ENCODE measurements around the gene CALCA.

CALCA gene

DNA sequence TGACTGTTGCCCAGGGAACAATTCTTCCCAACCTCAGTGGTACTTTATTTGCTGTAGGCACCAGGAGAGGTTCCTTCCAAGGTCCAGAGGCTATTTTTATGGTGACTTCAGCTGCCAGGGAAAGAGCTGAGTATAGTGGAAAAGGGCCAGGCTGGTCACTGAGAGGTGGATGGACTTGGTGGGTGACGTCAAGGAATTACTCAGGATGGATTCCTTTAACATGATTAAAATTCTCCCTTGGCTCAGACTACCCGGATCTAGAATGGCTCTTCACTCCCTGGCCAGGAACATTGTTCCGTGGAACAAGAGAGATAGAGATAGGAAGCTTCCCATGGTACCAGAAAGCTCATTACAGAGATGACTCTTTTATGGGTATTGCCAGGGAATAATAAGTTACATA is 8.7 kb upstream of the CALCA start:
- TF ChIP-seq, protein P1, sequence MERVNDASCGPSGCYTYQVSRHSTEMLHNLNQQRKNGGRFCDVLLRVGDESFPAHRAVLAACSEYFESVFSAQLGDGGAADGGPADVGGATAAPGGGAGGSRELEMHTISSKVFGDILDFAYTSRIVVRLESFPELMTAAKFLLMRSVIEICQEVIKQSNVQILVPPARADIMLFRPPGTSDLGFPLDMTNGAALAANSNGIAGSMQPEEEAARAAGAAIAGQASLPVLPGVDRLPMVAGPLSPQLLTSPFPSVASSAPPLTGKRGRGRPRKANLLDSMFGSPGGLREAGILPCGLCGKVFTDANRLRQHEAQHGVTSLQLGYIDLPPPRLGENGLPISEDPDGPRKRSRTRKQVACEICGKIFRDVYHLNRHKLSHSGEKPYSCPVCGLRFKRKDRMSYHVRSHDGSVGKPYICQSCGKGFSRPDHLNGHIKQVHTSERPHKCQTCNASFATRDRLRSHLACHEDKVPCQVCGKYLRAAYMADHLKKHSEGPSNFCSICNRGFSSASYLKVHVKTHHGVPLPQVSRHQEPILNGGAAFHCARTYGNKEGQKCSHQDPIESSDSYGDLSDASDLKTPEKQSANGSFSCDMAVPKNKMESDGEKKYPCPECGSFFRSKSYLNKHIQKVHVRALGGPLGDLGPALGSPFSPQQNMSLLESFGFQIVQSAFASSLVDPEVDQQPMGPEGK (CRISPR knock-in tag; IDR thresholded peaks at IDR 0.05; ENCODE audit: borderline replicate concordance) = no peak
- no peak for TF ChIP-seq ZNF8 (CRISPR knock-in tag; IDR thresholded peaks at IDR 0.05)
- TF ChIP-seq ZNF565 (CRISPR knock-in tag; conservative IDR thresholded peaks at IDR 0.05; ENCODE audit: low read depth) = no peak
- TF ChIP-seq, protein P2, sequence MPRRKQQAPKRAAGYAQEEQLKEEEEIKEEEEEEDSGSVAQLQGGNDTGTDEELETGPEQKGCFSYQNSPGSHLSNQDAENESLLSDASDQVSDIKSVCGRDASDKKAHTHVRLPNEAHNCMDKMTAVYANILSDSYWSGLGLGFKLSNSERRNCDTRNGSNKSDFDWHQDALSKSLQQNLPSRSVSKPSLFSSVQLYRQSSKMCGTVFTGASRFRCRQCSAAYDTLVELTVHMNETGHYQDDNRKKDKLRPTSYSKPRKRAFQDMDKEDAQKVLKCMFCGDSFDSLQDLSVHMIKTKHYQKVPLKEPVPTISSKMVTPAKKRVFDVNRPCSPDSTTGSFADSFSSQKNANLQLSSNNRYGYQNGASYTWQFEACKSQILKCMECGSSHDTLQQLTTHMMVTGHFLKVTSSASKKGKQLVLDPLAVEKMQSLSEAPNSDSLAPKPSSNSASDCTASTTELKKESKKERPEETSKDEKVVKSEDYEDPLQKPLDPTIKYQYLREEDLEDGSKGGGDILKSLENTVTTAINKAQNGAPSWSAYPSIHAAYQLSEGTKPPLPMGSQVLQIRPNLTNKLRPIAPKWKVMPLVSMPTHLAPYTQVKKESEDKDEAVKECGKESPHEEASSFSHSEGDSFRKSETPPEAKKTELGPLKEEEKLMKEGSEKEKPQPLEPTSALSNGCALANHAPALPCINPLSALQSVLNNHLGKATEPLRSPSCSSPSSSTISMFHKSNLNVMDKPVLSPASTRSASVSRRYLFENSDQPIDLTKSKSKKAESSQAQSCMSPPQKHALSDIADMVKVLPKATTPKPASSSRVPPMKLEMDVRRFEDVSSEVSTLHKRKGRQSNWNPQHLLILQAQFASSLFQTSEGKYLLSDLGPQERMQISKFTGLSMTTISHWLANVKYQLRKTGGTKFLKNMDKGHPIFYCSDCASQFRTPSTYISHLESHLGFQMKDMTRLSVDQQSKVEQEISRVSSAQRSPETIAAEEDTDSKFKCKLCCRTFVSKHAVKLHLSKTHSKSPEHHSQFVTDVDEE (CRISPR knock-in tag; IDR thresholded peaks at IDR 0.05) = no peak
- TF ChIP-seq, protein P3, sequence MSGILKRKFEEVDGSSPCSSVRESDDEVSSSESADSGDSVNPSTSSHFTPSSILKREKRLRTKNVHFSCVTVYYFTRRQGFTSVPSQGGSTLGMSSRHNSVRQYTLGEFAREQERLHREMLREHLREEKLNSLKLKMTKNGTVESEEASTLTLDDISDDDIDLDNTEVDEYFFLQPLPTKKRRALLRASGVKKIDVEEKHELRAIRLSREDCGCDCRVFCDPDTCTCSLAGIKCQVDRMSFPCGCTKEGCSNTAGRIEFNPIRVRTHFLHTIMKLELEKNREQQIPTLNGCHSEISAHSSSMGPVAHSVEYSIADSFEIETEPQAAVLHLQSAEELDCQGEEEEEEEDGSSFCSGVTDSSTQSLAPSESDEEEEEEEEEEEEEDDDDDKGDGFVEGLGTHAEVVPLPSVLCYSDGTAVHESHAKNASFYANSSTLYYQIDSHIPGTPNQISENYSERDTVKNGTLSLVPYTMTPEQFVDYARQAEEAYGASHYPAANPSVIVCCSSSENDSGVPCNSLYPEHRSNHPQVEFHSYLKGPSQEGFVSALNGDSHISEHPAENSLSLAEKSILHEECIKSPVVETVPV (CRISPR knock-in tag; IDR thresholded peaks at IDR 0.05) = no peak
- no peak for TF ChIP-seq ARNTL (CRISPR knock-in tag; IDR thresholded peaks at IDR 0.05; ENCODE audit: borderline replicate concordance, low read depth)
- TF ChIP-seq SNAI2 (CRISPR knock-in tag; IDR thresholded peaks at IDR 0.05) = no peak
- TF ChIP-seq ZFP3 (CRISPR knock-in tag; IDR thresholded peaks at IDR 0.05) = no peak
- TF ChIP-seq CSDC2 (CRISPR knock-in tag; IDR thresholded peaks at IDR 0.05) = no peak
- TF ChIP-seq, protein P4, sequence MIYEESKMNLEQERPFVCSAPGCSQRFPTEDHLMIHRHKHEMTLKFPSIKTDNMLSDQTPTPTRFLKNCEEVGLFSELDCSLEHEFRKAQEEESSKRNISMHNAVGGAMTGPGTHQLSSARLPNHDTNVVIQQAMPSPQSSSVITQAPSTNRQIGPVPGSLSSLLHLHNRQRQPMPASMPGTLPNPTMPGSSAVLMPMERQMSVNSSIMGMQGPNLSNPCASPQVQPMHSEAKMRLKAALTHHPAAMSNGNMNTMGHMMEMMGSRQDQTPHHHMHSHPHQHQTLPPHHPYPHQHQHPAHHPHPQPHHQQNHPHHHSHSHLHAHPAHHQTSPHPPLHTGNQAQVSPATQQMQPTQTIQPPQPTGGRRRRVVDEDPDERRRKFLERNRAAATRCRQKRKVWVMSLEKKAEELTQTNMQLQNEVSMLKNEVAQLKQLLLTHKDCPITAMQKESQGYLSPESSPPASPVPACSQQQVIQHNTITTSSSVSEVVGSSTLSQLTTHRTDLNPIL (CRISPR knock-in tag; IDR thresholded peaks at IDR 0.05; ENCODE audit: low read depth) = no peak
- TF ChIP-seq TOX (CRISPR knock-in tag; IDR thresholded peaks at IDR 0.05; ENCODE audit: borderline replicate concordance) = no peak
- no peak for TF ChIP-seq ESRRG (CRISPR knock-in tag; IDR thresholded peaks at IDR 0.05)
- no peak for TF ChIP-seq TCF4 (CRISPR knock-in tag; IDR thresholded peaks at IDR 0.05; ENCODE audit: borderline replicate concordance)
- TF ChIP-seq ZC3H10 (CRISPR knock-in tag; IDR thresholded peaks at IDR 0.05) = no peak
- no peak for TF ChIP-seq BACH2 (CRISPR knock-in tag; IDR thresholded peaks at IDR 0.05; ENCODE audit: borderline replicate concordance)
- no peak for TF ChIP-seq GLIS3 (CRISPR knock-in tag; IDR thresholded peaks at IDR 0.05)
- ATAC-seq = no peak; the same call in 2 of the 3 replicates

DNA sequence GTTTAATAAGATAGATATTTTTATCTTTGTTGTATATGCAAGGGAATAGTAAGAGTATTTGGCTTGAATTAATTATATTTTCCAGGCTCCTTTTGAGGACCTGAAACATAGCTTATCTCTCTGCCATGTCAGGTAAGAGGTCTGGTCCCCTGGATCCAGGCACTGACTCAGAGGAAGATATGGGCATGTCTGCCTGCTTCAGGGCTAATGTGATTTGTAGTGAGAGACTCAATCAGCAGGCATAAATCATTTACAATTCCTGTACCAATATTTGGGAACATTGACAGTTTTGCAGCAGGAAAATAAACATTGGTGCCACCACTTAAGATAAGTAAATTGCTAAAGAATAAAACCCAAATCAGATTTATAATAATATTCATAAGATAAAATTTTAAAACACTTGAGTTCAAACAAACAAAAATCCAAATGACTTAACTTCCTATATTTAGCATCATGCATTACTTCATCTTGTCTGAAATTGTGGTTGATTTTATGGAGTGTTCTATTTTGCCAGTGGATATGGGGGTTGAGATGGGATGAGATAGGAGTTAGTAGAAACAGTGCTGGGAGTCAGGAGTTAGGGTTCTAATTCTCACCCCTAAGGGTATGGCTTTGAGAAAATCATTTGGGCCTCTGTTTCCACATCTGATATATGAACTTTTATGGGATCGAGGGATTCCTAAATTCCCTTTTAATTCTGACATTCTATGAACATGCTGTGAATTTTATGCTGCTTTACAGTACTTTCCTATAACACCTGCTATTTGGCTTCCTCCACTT is 5.1 kb upstream of the CALCA start:
- no peak for ATAC-seq
- TF ChIP-seq ISL1 (CRISPR knock-in tag; IDR thresholded peaks at IDR 0.05) (no peak), SNAI2 (CRISPR knock-in tag; IDR thresholded peaks at IDR 0.05) (no peak), ZC3H10 (CRISPR knock-in tag; IDR thresholded peaks at IDR 0.05) (no peak), OSR1 (CRISPR knock-in tag; IDR thresholded peaks at IDR 0.05) (no peak), GLIS3 (CRISPR knock-in tag; IDR thresholded peaks at IDR 0.05) (no peak), ZNF565 (CRISPR knock-in tag; conservative IDR thresholded peaks at IDR 0.05; ENCODE audit: low read depth) (no peak), CSDC2 (CRISPR knock-in tag; IDR thresholded peaks at IDR 0.05) (no peak)
- TF ChIP-seq, protein P1 (CRISPR knock-in tag; IDR thresholded peaks at IDR 0.05; ENCODE audit: borderline replicate concordance) = no peak
- TF ChIP-seq, protein P5, sequence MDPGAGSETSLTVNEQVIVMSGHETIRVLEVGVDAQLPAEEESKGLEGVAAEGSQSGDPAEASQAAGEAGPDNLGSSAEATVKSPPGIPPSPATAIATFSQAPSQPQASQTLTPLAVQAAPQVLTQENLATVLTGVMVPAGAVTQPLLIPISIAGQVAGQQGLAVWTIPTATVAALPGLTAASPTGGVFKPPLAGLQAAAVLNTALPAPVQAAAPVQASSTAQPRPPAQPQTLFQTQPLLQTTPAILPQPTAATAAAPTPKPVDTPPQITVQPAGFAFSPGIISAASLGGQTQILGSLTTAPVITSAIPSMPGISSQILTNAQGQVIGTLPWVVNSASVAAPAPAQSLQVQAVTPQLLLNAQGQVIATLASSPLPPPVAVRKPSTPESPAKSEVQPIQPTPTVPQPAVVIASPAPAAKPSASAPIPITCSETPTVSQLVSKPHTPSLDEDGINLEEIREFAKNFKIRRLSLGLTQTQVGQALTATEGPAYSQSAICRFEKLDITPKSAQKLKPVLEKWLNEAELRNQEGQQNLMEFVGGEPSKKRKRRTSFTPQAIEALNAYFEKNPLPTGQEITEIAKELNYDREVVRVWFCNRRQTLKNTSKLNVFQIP (CRISPR knock-in tag; IDR thresholded peaks at IDR 0.05; ENCODE audit: borderline replicate concordance, low read depth) = no peak
- TF ChIP-seq, protein P3 (CRISPR knock-in tag; IDR thresholded peaks at IDR 0.05) = no peak
- TF ChIP-seq, protein P4 (CRISPR knock-in tag; IDR thresholded peaks at IDR 0.05; ENCODE audit: low read depth) = no peak
